Right kidney (tissue), 1 donor: ENCODE data around the gene ADGRA1.

Experiments
- DNase-seq: peaks from one replicate; pipeline ENCODE4 v3.0.0-alpha.2; 2016

ADGRA1 gene

GRCh38 chr10:133180192-133180964 is 92.7 kb downstream of the ADGRA1 start:
- DNase-seq, result no peak

DNA sequence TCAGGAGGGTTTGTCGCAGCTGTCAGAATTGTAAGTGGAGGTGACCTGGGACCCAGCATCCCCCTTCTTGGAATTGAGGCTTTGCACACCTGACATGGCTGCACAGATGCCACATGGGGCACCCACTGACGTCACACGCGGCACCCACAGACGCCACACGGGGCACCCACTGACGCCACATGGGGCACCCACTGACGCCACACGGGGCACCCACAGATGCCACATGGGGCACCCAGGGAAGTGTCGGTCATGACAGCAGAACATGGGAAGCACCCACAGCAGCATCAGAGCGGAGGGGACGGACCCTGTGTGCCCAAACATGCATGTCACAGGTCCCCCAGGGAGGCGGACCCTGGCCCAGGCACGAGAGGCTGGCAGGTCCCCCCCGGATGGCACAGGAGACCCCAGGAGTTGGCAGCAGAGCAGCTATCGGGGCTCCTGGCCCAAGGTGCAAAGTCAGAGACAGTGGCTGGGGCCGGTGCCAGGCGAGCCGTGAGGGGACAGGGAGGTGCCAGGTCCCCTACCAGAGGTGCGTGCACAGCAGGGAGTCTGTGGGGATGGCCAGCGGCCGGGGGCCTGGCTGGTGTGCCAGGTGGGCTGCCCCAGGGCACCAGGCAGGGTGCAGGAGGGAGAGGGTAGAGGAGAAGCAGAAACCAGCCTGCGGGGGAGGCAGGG is 93.4 kb downstream of the ADGRA1 start:
- DNase-seq, result no peak
